Skeletal muscle satellite cell (primary cell): ENCODE results near the gene DDC.

Experiments used
- H3K27me3 ChIP-seq: 2 replicates; pipeline ENCODE4 v1.7.0; 2013; ENCODE audit warnings: low read length; ENCODE audit not compliant: control insufficient read depth, insufficient read depth
- H3K36me3 ChIP-seq: 2 replicates; pipeline ENCODE4 v1.7.0; 2013; ENCODE audit warnings: mild to moderate bottlenecking, control low read depth, low read length; ENCODE audit not compliant: insufficient read depth
- H3K4me1 ChIP-seq: 2 replicates; pipeline ENCODE4 v1.7.0; 2013; ENCODE audit warnings: low read length; ENCODE audit not compliant: control insufficient read depth, insufficient read depth
- H3K4me2 ChIP-seq: 2 replicates; pipeline ENCODE4 v1.7.0; 2013; ENCODE audit warnings: mild to moderate bottlenecking, low read length
- H3K4me3 ChIP-seq: 2 replicates; pipeline ENCODE4 v1.7.0; 2013; ENCODE audit warnings: low read length
- H3K9ac ChIP-seq: 2 replicates; pipeline ENCODE4 v1.7.0; 2013; ENCODE audit warnings: mild to moderate bottlenecking, low read depth, low read length, moderate library complexity
- H3K9me3 ChIP-seq: replicated peaks from 2 replicates; pipeline ENCODE4 v1.7.0; 2013; ENCODE audit warnings: mild to moderate bottlenecking, control low read depth, low read length

Gene DDC

GRCh38 chr7:50431722-50432305 lies 133.4 kb downstream of the DDC start:
- Histone ChIP-seq H3K9me3 (no peaks in the 10 kb centered on the region), H3K9ac (no peak overlapping the region), H3K4me1 (peaks cover 10% of the 10 kb centered on the region), H3K4me3 (no peak overlapping the region), H3K27me3 (no peaks in the 10 kb centered on the region), H3K36me3 (no peaks in the 10 kb centered on the region), H3K4me2 (no peak overlapping the region)

- no peaks in the 10 kb centered on the region for H3K27me3 ChIP-seq
- no peaks in the 10 kb centered on the region for H3K36me3 ChIP-seq
- peaks cover 7% of the 10 kb centered on the region for H3K4me1 ChIP-seq
- H3K4me3 ChIP-seq: no peak overlapping the region
- H3K4me2 ChIP-seq: no peak overlapping the region
- H3K9me3 ChIP-seq: no peaks in the 10 kb centered on the region
- no peak overlapping the region for H3K9ac ChIP-seq
Measured at GRCh38 chr7:50431316-50431715, 133.9 kb downstream of the DDC start.

- Histone ChIP-seq H3K9ac (no peak overlapping the region), H3K9me3 (no peaks in the 10 kb centered on the region), H3K27me3 (no peaks in the 10 kb centered on the region), H3K4me2 (no peak overlapping the region), H3K4me1 (no peaks in the 10 kb centered on the region), H3K4me3 (no peak overlapping the region), H3K36me3 (no peaks in the 10 kb centered on the region)
Measured at GRCh38 chr7:50428911-50429310, 136.3 kb downstream of the DDC start.

- H3K4me3 ChIP-seq: no peak overlapping the region
- H3K36me3 ChIP-seq: no peaks in the 10 kb centered on the region
- no peaks in the 10 kb centered on the region for H3K9me3 ChIP-seq
- no peaks in the 10 kb centered on the region for H3K27me3 ChIP-seq
- H3K4me2 ChIP-seq: no peak overlapping the region
- H3K4me1 ChIP-seq: no peaks in the 10 kb centered on the region
- no peak overlapping the region for H3K9ac ChIP-seq
Measured at GRCh38 chr7:50427518-50427917, 137.7 kb downstream of the DDC start.

GRCh38 chr7:50426280-50427045 lies 138.7 kb downstream of the DDC start:
- H3K9ac ChIP-seq: no peak overlapping the region
- no peaks in the 10 kb centered on the region for H3K27me3 ChIP-seq
- H3K36me3 ChIP-seq: no peaks in the 10 kb centered on the region
- no peaks in the 10 kb centered on the region for H3K9me3 ChIP-seq
- H3K4me1 ChIP-seq: no peaks in the 10 kb centered on the region
- H3K4me3 ChIP-seq: no peak overlapping the region
- no peak overlapping the region for H3K4me2 ChIP-seq

DNA sequence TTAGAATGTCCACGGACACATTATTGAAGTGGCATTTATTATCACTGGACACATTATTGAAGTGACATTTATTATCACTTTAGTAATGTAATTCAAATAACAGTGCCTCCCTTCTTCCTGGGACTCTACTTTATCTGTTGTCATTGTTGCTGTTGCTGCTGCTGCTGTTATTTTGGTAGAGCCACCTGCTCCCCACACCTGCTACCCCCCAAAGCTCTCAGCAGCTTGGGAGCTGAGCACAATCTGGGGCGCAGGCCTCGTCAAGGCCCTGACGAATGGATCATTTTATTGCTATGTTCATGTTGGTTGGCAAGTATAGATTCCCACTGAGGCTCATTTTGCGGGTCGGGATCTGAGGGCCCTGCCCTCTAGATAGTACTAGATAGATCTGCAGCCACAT lies 139.9 kb downstream of the DDC start:
- Histone ChIP-seq H3K4me1 (no peaks in the 10 kb centered on the region), H3K9ac (no peak overlapping the region), H3K4me2 (no peak overlapping the region), H3K9me3 (no peaks in the 10 kb centered on the region), H3K4me3 (no peak overlapping the region), H3K27me3 (no peaks in the 10 kb centered on the region), H3K36me3 (no peaks in the 10 kb centered on the region)

DNA sequence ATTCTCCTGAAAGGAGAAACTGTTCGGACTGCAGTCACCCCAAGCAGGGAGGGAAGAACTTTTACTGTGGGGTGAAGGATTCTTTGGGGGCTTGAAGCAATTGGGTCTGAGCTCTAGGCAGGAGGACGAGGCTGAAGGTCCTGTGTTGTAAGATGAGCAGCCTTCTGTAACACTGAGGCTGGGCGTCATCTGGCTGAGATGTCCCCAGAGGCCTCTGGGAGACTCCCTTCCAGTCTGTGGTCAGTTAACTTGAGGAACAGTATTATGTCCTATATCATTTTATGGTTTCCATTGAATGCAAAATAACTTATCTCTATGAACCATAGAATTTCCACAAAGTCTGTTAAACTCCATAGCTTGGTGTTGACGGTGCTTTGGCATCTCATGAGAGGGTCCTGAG lies 141.3 kb downstream of the DDC start:
- no peaks in the 10 kb centered on the region for H3K36me3 ChIP-seq

DNA sequence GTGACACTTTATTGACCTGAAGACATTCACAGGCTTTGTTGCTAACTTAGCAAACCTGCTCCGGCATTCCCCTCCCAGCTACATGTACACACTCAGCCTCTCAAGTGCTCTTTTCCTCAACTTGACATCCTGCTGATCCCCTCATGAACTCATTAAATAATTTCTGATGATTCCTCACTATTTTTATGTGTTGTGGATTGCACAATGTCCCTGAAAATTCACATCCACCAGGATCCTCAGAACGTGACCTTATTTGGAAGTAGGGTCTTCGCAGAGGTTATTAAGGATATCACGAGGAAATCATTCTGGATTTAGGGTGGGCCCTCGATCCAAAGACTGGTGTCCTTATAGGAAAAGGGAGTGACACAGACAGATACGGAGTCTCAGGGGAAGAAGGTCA lies 142.3 kb downstream of the DDC start:
- H3K9me3 ChIP-seq: no peaks in the 10 kb centered on the region
- no peaks in the 10 kb centered on the region for H3K4me1 ChIP-seq
- H3K4me2 ChIP-seq: no peak overlapping the region
- no peaks in the 10 kb centered on the region for H3K36me3 ChIP-seq
- no peak overlapping the region for H3K4me3 ChIP-seq
- H3K27me3 ChIP-seq: no peaks in the 10 kb centered on the region
- H3K9ac ChIP-seq: no peak overlapping the region

More for the DNA sequence above, 141.3 kb downstream of the DDC start:
- no peaks in the 10 kb centered on the region for H3K9me3 ChIP-seq
- H3K4me3 ChIP-seq: no peak overlapping the region
- no peaks in the 10 kb centered on the region for H3K27me3 ChIP-seq
- H3K4me2 ChIP-seq: no peak overlapping the region
- no peaks in the 10 kb centered on the region for H3K4me1 ChIP-seq
- no peak overlapping the region for H3K9ac ChIP-seq

DNA sequence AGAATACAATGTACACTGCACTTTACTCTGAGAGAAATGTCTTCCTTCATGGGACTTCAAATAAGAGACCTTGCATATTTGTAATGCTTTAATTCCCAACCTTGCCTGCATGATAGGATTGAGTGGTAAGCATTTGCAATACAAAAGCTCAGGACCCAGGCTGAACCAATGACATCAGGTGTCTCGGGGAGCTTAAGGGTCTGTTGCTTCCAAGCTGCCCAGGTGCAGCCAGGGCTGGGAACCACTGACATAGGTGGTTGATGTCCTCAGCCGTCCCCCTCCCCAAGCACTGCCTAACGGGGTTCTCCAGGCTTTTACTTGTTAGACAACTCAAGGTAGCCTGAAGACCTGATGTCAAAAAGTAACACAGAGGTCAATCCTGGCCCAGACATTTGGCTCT lies 144.2 kb downstream of the DDC start:
- Histone ChIP-seq H3K4me3 (no peak overlapping the region), H3K4me1 (no peaks in the 10 kb centered on the region), H3K9me3 (no peaks in the 10 kb centered on the region), H3K9ac (no peak overlapping the region), H3K36me3 (no peaks in the 10 kb centered on the region), H3K27me3 (peaks cover 12% of the 10 kb centered on the region), H3K4me2 (no peak overlapping the region)

- no peak overlapping the region for H3K9ac ChIP-seq
- H3K4me3 ChIP-seq: no peak overlapping the region
- no peaks in the 10 kb centered on the region for H3K36me3 ChIP-seq
- no peaks in the 10 kb centered on the region for H3K9me3 ChIP-seq
- no peaks in the 10 kb centered on the region for H3K4me1 ChIP-seq
- H3K27me3 ChIP-seq: peaks cover 20% of the 10 kb centered on the region
- no peak overlapping the region for H3K4me2 ChIP-seq
Measured at GRCh38 chr7:50418526-50419290, 146.5 kb downstream of the DDC start.

DNA sequence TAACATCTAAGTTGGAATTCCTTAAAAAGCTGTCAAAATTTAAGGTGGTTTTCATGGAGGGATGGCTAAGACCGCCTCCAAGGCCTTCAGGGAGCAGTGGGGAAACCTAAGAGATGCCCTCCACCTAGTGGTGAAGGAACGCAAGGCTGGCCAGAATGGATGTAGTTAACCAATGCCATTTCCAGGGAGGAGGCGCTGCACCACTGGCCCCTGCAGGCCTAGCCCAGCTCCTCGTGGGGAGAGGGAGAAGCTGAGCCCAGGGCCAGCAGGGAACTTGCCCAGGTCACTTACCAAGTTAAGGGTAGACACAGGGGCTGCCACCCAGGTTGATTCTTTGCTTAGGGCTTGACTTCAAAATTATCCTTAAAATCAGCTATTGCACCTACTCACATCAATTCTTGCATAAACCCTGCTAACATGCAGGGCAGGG lies 147.1 kb downstream of the DDC start:
- Histone ChIP-seq H3K36me3 (no peaks in the 10 kb centered on the region), H3K27me3 (peaks cover 20% of the 10 kb centered on the region), H3K4me3 (no peak overlapping the region), H3K9me3 (no peaks in the 10 kb centered on the region), H3K4me1 (no peaks in the 10 kb centered on the region), H3K4me2 (no peak overlapping the region), H3K9ac (no peak overlapping the region)
